ENCODE data around the gene KRTAP5-11. TPM values are rescaled to one million over a fixed set of nuclear protein-coding genes. Genes with fewer than 3 reads are reported as not detected.
"Not testable (repeated sequence)": the region's sequence is repeated elsewhere in the genome, so short reads cannot be mapped to it uniquely, and the experiment has no call there.

KRTAP5-11 gene
- total RNA-seq (not detected), polyA plus RNA-seq (not detected)

- Histone ChIP-seq H3K9me3 (ENCODE audit: control insufficient read depth in 2 of 2, low read length in 2 of 2) (no peaks in the 10 kb centered on the region), H3K27me3 (ENCODE audit: control insufficient read depth, insufficient read depth, low read length) (no peaks in the 10 kb centered on the region), H3K4me3 (ENCODE audit: low read depth, low read length) (no peak within 1 kb of the TSS), H3K27ac (ENCODE audit: insufficient read depth, low read length, poor library complexity, severe bottlenecking) (no peak within 1 kb of the TSS), H3K36me3 (ENCODE audit: control insufficient read depth, insufficient read depth, low read length) (no peaks in the 10 kb centered on the region), H3K4me1 (ENCODE audit: control insufficient read depth, insufficient read depth, low read length, poor library complexity, severe bottlenecking) (no peaks in the 10 kb centered on the region)
- Mint-ChIP-seq H3K36me3 (no peaks in the 10 kb centered on the region), H3K4me1 (peaks cover 0 to 2% (median 0%) of the 10 kb centered on the region in 4 donors), H3K27ac (peak within 1 kb of the TSS in 1 of 3 donors; percentile 63), H3K4me3 (no peak within 1 kb of the TSS), H3K9me3 (no peaks in the 10 kb centered on the region), H3K27me3 (peaks cover 5% of the 10 kb centered on the region)
- no peak for ATAC-seq (ENCODE audit: low read depth in 2 of 2)
- DNase-seq: no peak
Observed at GRCh38 chr11:71582309-71582895, at the start of gene KRTAP5-11. Gene KRTAP5-11 (minus strand): TSS chr11:71582875. CDS start chr11:71582837, 38 bp downstream.

- not testable (repeated sequence) for H3K4me1 Mint-ChIP-seq; DNase-seq; H3K9me3 Mint-ChIP-seq; H3K27me3 ChIP-seq (ENCODE audit: control insufficient read depth, insufficient read depth, low read length); H3K27me3 Mint-ChIP-seq; H3K4me3 Mint-ChIP-seq; H3K4me1 ChIP-seq (ENCODE audit: control insufficient read depth, insufficient read depth, low read length, poor library complexity, severe bottlenecking); H3K9me3 ChIP-seq (ENCODE audit: control insufficient read depth in 2 of 2, low read length in 2 of 2); H3K36me3 Mint-ChIP-seq; ATAC-seq (ENCODE audit: low read depth in 2 of 2); H3K27ac ChIP-seq (ENCODE audit: insufficient read depth, low read length, poor library complexity, severe bottlenecking); H3K36me3 ChIP-seq (ENCODE audit: control insufficient read depth, insufficient read depth, low read length); H3K4me3 ChIP-seq (ENCODE audit: low read depth, low read length)
- H3K27ac Mint-ChIP-seq: peak overlapping the region in 1 of 3 donors; percentile 54
Observed at GRCh38 chr11:71631551-71631950, 48.9 kb upstream of the KRTAP5-11 start.

- not testable (repeated sequence) for H3K4me1 ChIP-seq (ENCODE audit: control insufficient read depth, insufficient read depth, low read length, poor library complexity, severe bottlenecking); ATAC-seq (ENCODE audit: low read depth in 2 of 2); H3K36me3 ChIP-seq (ENCODE audit: control insufficient read depth, insufficient read depth, low read length); H3K36me3 Mint-ChIP-seq; H3K4me1 Mint-ChIP-seq; H3K9me3 ChIP-seq (ENCODE audit: control insufficient read depth in 2 of 2, low read length in 2 of 2); H3K27ac Mint-ChIP-seq; H3K27ac ChIP-seq (ENCODE audit: insufficient read depth, low read length, poor library complexity, severe bottlenecking); H3K27me3 Mint-ChIP-seq; H3K4me3 ChIP-seq (ENCODE audit: low read depth, low read length); H3K27me3 ChIP-seq (ENCODE audit: control insufficient read depth, insufficient read depth, low read length); H3K4me3 Mint-ChIP-seq; H3K9me3 Mint-ChIP-seq
- peak in 2 of 3 donors; percentile 5 to 33 for DNase-seq
Observed at GRCh38 chr11:71630071-71630470, 47.4 kb upstream of the KRTAP5-11 start.

GRCh38 chr11:71628943-71629342, 46.3 kb upstream of the KRTAP5-11 start:
- not testable (repeated sequence) for H3K27me3 ChIP-seq (ENCODE audit: control insufficient read depth, insufficient read depth, low read length); H3K4me3 ChIP-seq (ENCODE audit: low read depth, low read length); H3K9me3 Mint-ChIP-seq; H3K4me1 Mint-ChIP-seq; H3K36me3 Mint-ChIP-seq; H3K36me3 ChIP-seq (ENCODE audit: control insufficient read depth, insufficient read depth, low read length); H3K4me1 ChIP-seq (ENCODE audit: control insufficient read depth, insufficient read depth, low read length, poor library complexity, severe bottlenecking); DNase-seq; H3K4me3 Mint-ChIP-seq; H3K27ac ChIP-seq (ENCODE audit: insufficient read depth, low read length, poor library complexity, severe bottlenecking); H3K27ac Mint-ChIP-seq; H3K9me3 ChIP-seq (ENCODE audit: control insufficient read depth in 2 of 2, low read length in 2 of 2); ATAC-seq (ENCODE audit: low read depth in 2 of 2); H3K27me3 Mint-ChIP-seq

- H3K36me3 ChIP-seq (ENCODE audit: control insufficient read depth, insufficient read depth, low read length); DNase-seq; H3K4me3 Mint-ChIP-seq; H3K4me3 ChIP-seq (ENCODE audit: low read depth, low read length); H3K27me3 ChIP-seq (ENCODE audit: control insufficient read depth, insufficient read depth, low read length); H3K27ac ChIP-seq (ENCODE audit: insufficient read depth, low read length, poor library complexity, severe bottlenecking); H3K9me3 Mint-ChIP-seq; H3K9me3 ChIP-seq (ENCODE audit: control insufficient read depth in 2 of 2, low read length in 2 of 2); H3K4me1 Mint-ChIP-seq; H3K4me1 ChIP-seq (ENCODE audit: control insufficient read depth, insufficient read depth, low read length, poor library complexity, severe bottlenecking); H3K27ac Mint-ChIP-seq; H3K36me3 Mint-ChIP-seq; ATAC-seq (ENCODE audit: low read depth in 2 of 2); H3K27me3 Mint-ChIP-seq: not testable (repeated sequence)
Observed at GRCh38 chr11:71623226-71623625, 40.6 kb upstream of the KRTAP5-11 start.

- not testable (repeated sequence) for H3K27me3 ChIP-seq (ENCODE audit: control insufficient read depth, insufficient read depth, low read length); H3K27ac Mint-ChIP-seq; H3K36me3 ChIP-seq (ENCODE audit: control insufficient read depth, insufficient read depth, low read length); H3K4me3 ChIP-seq (ENCODE audit: low read depth, low read length); H3K9me3 ChIP-seq (ENCODE audit: control insufficient read depth in 2 of 2, low read length in 2 of 2); H3K27me3 Mint-ChIP-seq; DNase-seq; H3K4me3 Mint-ChIP-seq; ATAC-seq (ENCODE audit: low read depth in 2 of 2); H3K4me1 ChIP-seq (ENCODE audit: control insufficient read depth, insufficient read depth, low read length, poor library complexity, severe bottlenecking); H3K4me1 Mint-ChIP-seq; H3K36me3 Mint-ChIP-seq; H3K9me3 Mint-ChIP-seq; H3K27ac ChIP-seq (ENCODE audit: insufficient read depth, low read length, poor library complexity, severe bottlenecking)
Observed at GRCh38 chr11:71622561-71622960, 39.9 kb upstream of the KRTAP5-11 start.

GRCh38 chr11:71615003-71615402, 32.3 kb upstream of the KRTAP5-11 start:
- not testable (repeated sequence) for H3K36me3 Mint-ChIP-seq; H3K9me3 Mint-ChIP-seq; H3K27me3 ChIP-seq (ENCODE audit: control insufficient read depth, insufficient read depth, low read length); H3K9me3 ChIP-seq (ENCODE audit: control insufficient read depth in 2 of 2, low read length in 2 of 2); H3K36me3 ChIP-seq (ENCODE audit: control insufficient read depth, insufficient read depth, low read length); DNase-seq; H3K27ac ChIP-seq (ENCODE audit: insufficient read depth, low read length, poor library complexity, severe bottlenecking); H3K4me3 Mint-ChIP-seq; H3K4me3 ChIP-seq (ENCODE audit: low read depth, low read length); H3K4me1 Mint-ChIP-seq; ATAC-seq (ENCODE audit: low read depth in 2 of 2); H3K4me1 ChIP-seq (ENCODE audit: control insufficient read depth, insufficient read depth, low read length, poor library complexity, severe bottlenecking); H3K27me3 Mint-ChIP-seq; H3K27ac Mint-ChIP-seq

- H3K4me1 ChIP-seq (ENCODE audit: control insufficient read depth, insufficient read depth, low read length, poor library complexity, severe bottlenecking); H3K9me3 Mint-ChIP-seq; H3K27me3 Mint-ChIP-seq; H3K27ac Mint-ChIP-seq; DNase-seq; H3K36me3 ChIP-seq (ENCODE audit: control insufficient read depth, insufficient read depth, low read length); H3K4me3 Mint-ChIP-seq; H3K27ac ChIP-seq (ENCODE audit: insufficient read depth, low read length, poor library complexity, severe bottlenecking); H3K36me3 Mint-ChIP-seq; H3K27me3 ChIP-seq (ENCODE audit: control insufficient read depth, insufficient read depth, low read length); ATAC-seq (ENCODE audit: low read depth in 2 of 2); H3K4me1 Mint-ChIP-seq; H3K9me3 ChIP-seq (ENCODE audit: control insufficient read depth in 2 of 2, low read length in 2 of 2); H3K4me3 ChIP-seq (ENCODE audit: low read depth, low read length): not testable (repeated sequence)
Observed at GRCh38 chr11:71614366-71614917, 31.8 kb upstream of the KRTAP5-11 start.

All from CD4-positive, CD25-positive, alpha-beta regulatory T cell (primary cell).